ENCODE results near the gene ZNF784.
"Not testable (repeated sequence)": the region's sequence is repeated elsewhere in the genome, so short reads cannot be mapped to it uniquely, and the experiment has no call there.

The ZNF784 gene

DNA sequence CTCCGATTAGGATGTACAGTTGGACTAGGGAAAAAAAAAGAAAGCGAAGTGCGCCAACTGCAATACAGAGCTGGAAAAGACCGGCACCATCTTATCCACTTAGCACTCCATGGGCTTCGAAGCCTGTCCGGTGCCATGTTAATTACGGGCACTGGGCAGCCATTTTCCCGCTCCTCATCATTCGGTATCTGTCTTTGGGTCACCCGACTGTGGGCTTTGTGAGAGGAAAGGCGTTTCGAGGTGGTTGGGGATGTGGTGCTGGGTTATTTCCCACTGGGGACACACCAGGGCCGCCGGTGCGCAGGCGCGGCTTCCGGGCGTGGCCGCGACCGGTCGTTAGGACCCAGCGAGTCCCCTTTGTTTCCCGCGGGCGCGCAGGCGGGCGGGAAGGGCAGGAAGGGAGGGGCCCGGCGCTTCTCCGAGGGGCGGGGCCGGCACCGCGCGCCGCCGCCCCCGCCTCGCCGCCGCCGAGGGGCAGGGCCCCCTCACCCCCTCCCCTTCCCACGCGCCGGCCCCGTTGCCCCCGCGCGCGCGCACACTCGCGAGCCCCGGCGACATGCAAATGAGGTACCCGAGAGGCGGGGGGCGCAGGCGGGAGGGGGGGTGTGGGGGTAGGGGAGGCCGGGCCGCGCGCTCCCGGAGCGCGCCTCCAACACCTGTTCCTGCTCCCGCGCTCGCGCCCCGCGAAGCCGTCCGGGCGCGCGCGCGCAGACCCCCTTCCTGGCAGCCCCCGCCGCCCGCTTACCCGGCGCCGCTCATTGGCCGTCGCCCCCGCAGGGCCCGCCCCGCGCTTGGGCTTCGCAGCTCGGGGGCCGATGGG, 24.3 kb downstream of the ZNF784 start, which contains the start of gene ZNF524:
TSS of gene ZNF524 (plus strand) at position 447 of the 820 bp plus-strand sequence. CDS start 1,825 bp downstream, outside the sequence.
- peak; percentile 98 for DNase-seq

GRCh38 chr19:55599468-55599841, 24.9 kb downstream of the ZNF784 start, which contains the start of gene FIZ1:
Gene FIZ1, minus strand, starts transcription at chr19:55599517. Its CDS starts 1,652 bp downstream, at chr19:55597865.
- peak; percentile 98 for DNase-seq

DNA sequence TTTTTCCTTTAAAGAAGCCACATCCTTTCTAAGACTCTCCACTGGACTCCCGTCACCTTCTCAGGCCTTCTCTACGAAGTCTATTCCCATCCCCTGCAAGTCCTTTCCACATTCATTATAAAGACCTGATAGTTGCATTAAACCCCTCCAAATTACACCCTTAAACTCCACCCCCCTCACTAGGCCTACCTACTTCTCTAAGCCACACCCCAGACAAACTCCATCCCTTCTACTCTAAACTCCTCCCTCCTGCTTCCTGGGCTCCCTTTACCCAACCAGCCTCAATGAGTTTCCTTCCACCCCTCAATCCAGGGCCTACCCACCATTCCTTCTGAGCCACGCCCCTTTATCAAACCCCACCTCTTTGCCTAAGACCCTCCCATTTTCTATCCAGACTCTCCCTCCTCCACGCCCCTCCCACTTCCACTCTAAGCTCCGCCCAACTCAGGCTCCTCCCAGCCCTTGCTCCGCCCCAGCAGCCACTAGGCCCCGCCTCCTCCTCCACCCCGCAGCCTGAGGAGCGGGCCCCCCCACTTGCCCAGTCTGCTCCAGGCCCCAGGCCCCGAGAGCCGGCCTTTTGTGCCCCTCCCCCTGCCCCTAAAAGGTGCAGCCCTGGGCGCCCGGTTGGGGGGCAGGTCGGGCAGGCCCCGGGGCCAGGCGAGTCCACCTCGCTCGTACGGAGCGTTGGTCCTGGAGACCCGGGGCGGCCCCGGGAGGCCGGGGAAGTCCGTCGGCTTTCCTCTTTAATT, 25.5 kb downstream of the ZNF784 start:
- peak; percentile 90 for DNase-seq

- no peak for DNase-seq
These were observed 26.3 kb downstream of the ZNF784 start for GRCh38 chr19:55598034-55598433.

- DNase-seq: no peak
These were observed 26.9 kb downstream of the ZNF784 start for GRCh38 chr19:55597501-55597921.

GRCh38 chr19:55596304-55596703, 28.1 kb downstream of the ZNF784 start:
- DNase-seq: no peak

- DNase-seq: no peak
These were observed 29.3 kb downstream of the ZNF784 start for GRCh38 chr19:55594996-55595545.

GRCh38 chr19:55593096-55593772, 31.1 kb downstream of the ZNF784 start:
- no peak for DNase-seq

DNA sequence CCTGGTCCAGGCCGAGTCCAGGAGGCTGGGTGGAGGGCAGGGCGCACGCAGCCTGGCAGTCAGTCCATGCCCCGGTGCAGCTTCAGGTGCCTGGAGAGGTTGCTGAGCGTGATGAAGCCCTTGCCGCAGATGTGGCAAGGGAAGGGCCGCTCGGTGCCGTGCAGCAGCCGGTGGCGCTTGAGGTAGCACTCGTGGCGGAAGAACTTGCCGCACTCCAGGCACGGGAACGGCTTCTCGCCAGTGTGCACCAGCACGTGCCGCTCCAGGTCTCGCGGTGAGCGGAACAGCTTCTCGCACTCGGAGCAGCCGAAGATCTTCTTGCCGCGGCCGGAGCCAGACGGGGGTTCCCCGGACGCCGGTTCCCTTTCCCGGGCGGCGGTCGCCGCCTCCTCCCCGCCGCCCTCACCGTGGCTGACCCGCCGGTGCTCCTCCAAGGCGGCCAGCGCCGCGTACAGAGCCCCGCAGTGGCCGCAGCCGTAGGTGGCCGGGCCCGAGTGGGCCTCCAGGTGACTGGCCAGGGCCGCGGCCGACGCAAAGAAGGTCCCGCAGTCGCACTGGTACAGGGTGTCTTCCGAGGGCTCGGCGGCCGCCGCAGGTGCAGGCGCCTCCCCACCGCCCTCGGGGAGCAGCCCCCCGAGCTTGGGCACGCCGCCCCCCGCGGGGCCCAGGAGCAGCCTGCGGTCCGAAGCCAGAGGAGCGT, 31.8 kb downstream of the ZNF784 start:
- DNase-seq: no peak

DNA sequence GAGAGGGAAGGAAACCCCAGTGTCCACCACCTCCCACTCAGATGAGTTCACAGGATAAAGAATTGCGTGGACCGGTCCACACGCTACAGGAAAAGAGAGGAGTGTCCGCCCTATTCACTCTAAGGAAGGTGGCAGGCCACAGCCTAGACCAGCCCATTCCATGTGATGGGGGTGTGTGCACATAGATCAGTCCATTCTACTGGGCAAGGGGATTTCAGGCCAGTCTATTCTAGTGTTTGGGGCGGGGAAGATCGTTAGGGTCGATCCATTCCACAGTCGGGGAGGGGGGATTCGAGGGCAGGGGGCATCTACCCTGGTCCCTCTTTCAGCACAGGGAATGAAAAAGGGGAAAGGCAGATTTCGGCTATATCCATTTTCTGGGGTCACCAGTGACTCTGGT, 32.8 kb downstream of the ZNF784 start:
- no peak for DNase-seq

GRCh38 chr19:55590617-55591016, 33.7 kb downstream of the ZNF784 start:
- no peak for DNase-seq

GRCh38 chr19:55590109-55590508, 34.3 kb downstream of the ZNF784 start:
- no peak for DNase-seq

- DNase-seq: no peak
These were observed 35.6 kb downstream of the ZNF784 start for GRCh38 chr19:55588738-55589137.

- DNase-seq: peak; percentile 82
These were observed 37.2 kb downstream of the ZNF784 start for GRCh38 chr19:55586976-55587668.

DNA sequence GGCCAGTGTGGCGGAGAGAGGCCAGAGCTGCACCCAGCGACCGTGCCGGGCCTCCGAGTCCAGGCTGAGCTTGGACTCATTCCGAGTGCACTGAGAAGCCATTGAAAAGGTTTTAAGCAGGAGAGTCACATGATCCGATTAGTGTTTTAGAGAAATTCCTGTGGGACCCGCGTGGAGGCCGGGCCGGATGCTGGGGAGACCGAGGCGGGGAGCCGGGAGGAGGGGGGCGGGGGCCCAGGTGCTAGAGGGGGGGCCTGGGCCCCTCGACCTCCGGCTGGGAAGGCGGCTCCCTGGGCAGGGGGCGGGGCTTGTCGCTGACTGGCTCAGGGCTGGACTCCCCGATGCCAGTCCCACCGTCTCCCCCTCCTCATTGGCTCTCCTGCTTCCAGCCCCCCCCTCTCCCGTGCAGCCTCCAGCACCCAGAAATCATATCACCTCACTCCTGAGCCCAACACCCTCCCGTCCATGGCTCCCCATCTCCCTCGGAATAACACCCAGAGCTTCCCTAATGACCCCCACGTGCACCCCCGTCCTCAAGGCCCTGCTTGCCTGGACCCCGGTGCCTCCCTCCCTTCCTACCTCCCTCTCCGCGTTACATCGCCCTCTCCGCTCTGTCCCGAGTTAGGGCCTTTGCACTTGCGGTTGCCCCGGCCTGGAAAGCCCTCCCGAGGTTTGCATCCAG, 38.6 kb downstream of the ZNF784 start:
- no peak for DNase-seq

GRCh38 chr19:55584871-55585270, 39.5 kb downstream of the ZNF784 start:
- no peak for DNase-seq

DNA sequence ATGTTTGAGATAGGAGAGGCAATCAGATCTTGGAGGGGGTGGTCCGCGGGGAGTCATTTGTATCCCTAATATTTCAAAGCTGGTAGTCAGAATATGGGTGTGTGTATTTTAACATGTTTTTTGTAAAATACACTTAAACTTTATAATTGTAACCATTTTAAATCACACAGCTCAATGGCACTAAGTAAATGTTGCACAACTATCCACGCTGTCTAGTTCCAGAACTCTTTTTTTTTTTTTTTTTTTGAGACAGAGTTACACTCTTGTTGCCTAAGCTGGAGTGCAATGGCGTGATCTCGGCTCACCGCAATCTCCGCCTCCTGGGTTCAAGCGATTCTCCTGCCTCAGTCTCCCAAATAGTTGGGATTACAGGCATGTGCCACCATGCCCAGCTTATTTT, 40.5 kb downstream of the ZNF784 start:
- DNase-seq: not testable (repeated sequence)

DNA sequence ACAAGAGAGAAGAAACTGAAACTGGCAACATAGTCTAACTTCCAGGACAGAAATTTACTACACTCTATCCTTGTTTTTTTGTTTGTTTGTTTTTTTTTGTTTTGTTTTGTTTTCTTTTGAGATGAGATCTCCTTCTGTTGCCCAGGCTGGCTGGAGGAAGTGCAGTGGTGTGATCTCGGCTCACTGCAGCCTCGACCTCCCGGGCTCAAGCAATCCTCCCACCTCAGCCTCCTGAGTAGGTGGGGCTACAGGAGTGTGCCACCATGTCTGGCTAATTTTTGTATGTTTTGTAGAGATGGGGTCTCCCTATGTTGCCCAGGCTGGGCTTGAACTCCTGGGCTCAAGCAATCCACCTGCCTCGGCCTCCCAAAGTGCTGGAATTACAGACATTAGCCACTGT, 42.1 kb downstream of the ZNF784 start:
- DNase-seq: not testable (repeated sequence)

DNA sequence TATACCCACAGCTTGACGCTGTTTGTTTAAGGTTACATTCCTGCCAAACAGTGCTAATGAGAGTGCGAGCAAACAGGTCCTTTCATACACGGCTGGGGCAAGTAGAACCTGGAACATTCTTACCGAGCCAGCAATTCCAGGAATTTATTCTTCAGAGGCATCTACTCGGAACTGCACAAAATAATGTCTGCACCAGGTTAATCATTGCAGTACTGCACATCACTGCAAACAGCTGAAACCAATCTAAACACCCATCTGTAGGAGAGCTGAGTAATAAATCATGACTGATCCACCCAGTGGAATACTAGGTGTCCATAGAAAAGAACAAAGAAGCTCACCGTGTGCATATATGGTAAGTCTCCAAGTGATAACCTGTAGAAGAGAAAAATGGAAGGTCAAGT, 42.5 kb downstream of the ZNF784 start:
- no peak for DNase-seq

- no peak for DNase-seq
These were observed 43.1 kb downstream of the ZNF784 start for GRCh38 chr19:55581145-55581822.
